Right lobe of liver (tissue), 6 donors: ENCODE data around the gene CYTH1. TPM values are rescaled to one million over a fixed set of nuclear protein-coding genes. Genes with fewer than 3 reads are reported as not detected.

Experiments used
- ATAC-seq, 4 donors: fragments of 200-7000 bp; cut with Tn5 transposase; one replicate each; pipeline ENCODE4 v1.9.1; 2020; ENCODE audit warnings: mild to moderate bottlenecking in 4 of 4, moderate library complexity in 4 of 4
- DNase-seq, 3 donors: peaks; one replicate each; pipeline ENCODE4 v3.0.0-alpha.2; 2020
- H3K27ac ChIP-seq, 3 donors: fragments of 200-600 bp; one replicate each; pipeline ENCODE4 v1.8.0; 2022
- H3K27me3 ChIP-seq, 2 donors: fragments of 200-600 bp; one replicate each; pipeline ENCODE4 v1.8.0; 2022
- H3K36me3 ChIP-seq, 4 donors: fragments of 200-600 bp; sonication (generic) in 1 of 4; one replicate each; pipeline versions ENCODE4 v1.5.1 to v1.8.0; 2017 to 2022; ENCODE audit warnings: control low read depth in 1 of 4
- H3K4me1 ChIP-seq, 4 donors: fragments of 200-600 bp; sonication (generic) in 1 of 4; one replicate each; pipeline versions ENCODE4 v1.5.1 to v1.8.0; 2017 to 2022; ENCODE audit warnings: control low read depth in 1 of 4
- H3K4me3 ChIP-seq, 3 donors: fragments of 200-600 bp; one replicate each; pipeline ENCODE4 v1.8.0; 2022
- H3K9me3 ChIP-seq, 4 donors: fragments of 200-600 bp; sonication (generic) in 1 of 4; one replicate each; pipeline versions ENCODE4 v1.5.1 to v1.8.0; 2017 to 2022; ENCODE audit warnings: control low read depth in 1 of 4
- POLR2A ChIP-seq: fragments of 450-650 bp; IDR thresholded peaks from one replicate; pipeline ENCODE4 v1.6.1; 2017; ENCODE audit warnings: antibody characterized with exemption, mild to moderate bottlenecking
- WGBS: methylation state at CpG from one replicate; pipeline ENCODE4 v1.1.6; 2018; ENCODE audit warnings: low coverage, low lambda C conversion rate; ENCODE audit not compliant: insufficient coverage; ENCODE audit errors: missing lambda C conversion rate; 5-methylcytosine and 5-hydroxymethylcytosine counted together
- intact Hi-C, 2 donors: fragments of 100-400 bp; cut with DNase I; formaldehyde crosslinking; loops; one replicate each; pipeline versions ENCODE4 v1.11.2 to v1.14.1; 2022
- total RNA-seq, 6 experiments: library from RNA; depleted of rRNA in 2 of 6; stranded (reverse); fragments of >200 nt in 2 of 6; fragmentation: NEBNext Ultra II Directional in 3 of 6; extraction: Animal tissue kit (Norgen Biotek cat#: 25700) in 3 of 6; gene quantifications; one replicate each; pipeline versions ENCODE4 v1.1.0 to v1.2.4, GENCODE V29; 2016 to 2023
- TF ChIP-seq, protein P1 (sequence below), 4 donors: fragments of 200-600 bp in 3 of 4; fragments of 450-650 bp in 1 of 4; IDR thresholded peaks; one replicate each; pipeline versions ENCODE4 v1.5.1 to v1.8.0; 2016 to 2022; ENCODE audit warnings: antibody characterized with exemption in 4 of 4, mild to moderate bottlenecking in 2 of 4
- donor health status: DM: no; HTN: yes; CAD: no.
- donor health status: DM: no; HTN: no; CAD: no.
- donor health status: DM: no; HTN: no; CAD: no.
- donor health status: DM: no; HTN: yes; CAD: no.
- donor health status: DM: no; HTN: yes; CAD: no.

CYTH1 gene
- total RNA-seq, 6 experiments from 2014 or later, result 14.8 to 46.2 (median 28.8) TPM

DNA sequence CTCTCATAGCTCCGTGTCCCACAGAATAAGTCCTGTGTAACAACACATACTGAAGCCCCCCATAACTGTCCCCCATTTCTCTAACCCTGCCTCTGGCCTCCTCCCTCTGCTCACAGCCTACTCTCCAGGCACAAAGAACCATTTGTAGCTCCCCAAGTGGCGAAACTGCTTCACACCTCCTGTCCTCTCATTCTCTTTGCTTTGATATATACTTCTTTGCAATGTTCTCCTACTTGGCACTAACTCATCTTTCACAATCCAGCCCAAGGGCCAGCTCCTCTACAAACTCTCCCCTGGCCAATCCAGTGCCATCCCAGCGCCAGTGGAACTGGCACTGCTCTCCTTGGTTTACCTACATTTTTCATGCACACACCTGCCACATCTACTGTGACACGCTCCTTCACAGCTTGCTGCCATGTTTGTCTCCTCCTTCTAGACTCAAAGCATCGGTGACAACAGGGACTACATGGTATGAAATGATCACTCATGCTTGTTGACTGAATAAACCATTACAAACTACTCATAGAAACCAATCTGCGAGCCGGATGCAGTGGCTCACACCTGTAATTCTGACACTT is 12.8 kb downstream of the CYTH1 start:
- H3K27me3 ChIP-seq, result no peaks in the 10 kb centered on the region
- 53% methylated on average over 4 of the region's 7 CpGs for WGBS
- intact Hi-C loops, result no loop called here
- peak; percentile 70 to 89 (median 80) for ATAC-seq
- H3K36me3 ChIP-seq, result no peaks in the 10 kb centered on the region
- peak in 2 of 3 donors; percentile 56 to 66 for DNase-seq
- H3K27ac ChIP-seq, result no peak overlapping the region
- no peak for TF ChIP-seq POLR2A
- TF ChIP-seq, protein P1, sequence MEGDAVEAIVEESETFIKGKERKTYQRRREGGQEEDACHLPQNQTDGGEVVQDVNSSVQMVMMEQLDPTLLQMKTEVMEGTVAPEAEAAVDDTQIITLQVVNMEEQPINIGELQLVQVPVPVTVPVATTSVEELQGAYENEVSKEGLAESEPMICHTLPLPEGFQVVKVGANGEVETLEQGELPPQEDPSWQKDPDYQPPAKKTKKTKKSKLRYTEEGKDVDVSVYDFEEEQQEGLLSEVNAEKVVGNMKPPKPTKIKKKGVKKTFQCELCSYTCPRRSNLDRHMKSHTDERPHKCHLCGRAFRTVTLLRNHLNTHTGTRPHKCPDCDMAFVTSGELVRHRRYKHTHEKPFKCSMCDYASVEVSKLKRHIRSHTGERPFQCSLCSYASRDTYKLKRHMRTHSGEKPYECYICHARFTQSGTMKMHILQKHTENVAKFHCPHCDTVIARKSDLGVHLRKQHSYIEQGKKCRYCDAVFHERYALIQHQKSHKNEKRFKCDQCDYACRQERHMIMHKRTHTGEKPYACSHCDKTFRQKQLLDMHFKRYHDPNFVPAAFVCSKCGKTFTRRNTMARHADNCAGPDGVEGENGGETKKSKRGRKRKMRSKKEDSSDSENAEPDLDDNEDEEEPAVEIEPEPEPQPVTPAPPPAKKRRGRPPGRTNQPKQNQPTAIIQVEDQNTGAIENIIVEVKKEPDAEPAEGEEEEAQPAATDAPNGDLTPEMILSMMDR (IDR thresholded peaks at IDR 0.05), result peak in 1 of 4 donors; percentile 20
- H3K4me1 ChIP-seq, result peaks cover 0 to 50% (median 9%) of the 10 kb centered on the region in 4 donors
- no peak overlapping the region for H3K4me3 ChIP-seq
- no peaks in the 10 kb centered on the region for H3K9me3 ChIP-seq

DNA sequence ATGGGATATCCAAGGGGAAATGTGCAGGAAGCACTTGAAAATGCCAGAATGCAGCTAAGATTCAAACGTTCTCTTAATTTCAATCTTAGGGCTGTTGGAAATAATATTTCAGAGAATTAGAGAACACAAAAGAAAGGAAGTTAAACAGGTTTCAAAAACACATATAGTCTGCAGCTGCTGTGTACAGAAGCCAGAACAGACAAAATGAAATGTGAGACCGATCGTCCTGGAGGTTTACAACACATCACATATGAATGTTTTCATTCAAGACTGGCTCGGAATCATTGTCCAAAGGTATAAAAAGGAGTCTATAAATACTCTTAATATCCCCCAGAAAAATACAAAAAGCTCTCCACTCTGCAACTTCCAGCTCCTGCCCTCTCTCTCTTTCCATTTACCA is 14.3 kb downstream of the CYTH1 start:
- no peaks in the 10 kb centered on the region for H3K9me3 ChIP-seq
- H3K4me1 ChIP-seq, result peaks cover 0 to 46% (median 9%) of the 10 kb centered on the region in 4 donors
- ATAC-seq, result no peak
- no peak for DNase-seq
- H3K27ac ChIP-seq, result no peak overlapping the region
- no peaks in the 10 kb centered on the region for H3K27me3 ChIP-seq
- no peaks in the 10 kb centered on the region for H3K36me3 ChIP-seq
- no peak for TF ChIP-seq POLR2A
- TF ChIP-seq, protein P1 (IDR thresholded peaks at IDR 0.05), result no peak
- intact Hi-C loops, result no loop called here
- H3K4me3 ChIP-seq, result no peak overlapping the region
- WGBS, result 76% methylated on average over 4 of the region's 4 CpGs

DNA sequence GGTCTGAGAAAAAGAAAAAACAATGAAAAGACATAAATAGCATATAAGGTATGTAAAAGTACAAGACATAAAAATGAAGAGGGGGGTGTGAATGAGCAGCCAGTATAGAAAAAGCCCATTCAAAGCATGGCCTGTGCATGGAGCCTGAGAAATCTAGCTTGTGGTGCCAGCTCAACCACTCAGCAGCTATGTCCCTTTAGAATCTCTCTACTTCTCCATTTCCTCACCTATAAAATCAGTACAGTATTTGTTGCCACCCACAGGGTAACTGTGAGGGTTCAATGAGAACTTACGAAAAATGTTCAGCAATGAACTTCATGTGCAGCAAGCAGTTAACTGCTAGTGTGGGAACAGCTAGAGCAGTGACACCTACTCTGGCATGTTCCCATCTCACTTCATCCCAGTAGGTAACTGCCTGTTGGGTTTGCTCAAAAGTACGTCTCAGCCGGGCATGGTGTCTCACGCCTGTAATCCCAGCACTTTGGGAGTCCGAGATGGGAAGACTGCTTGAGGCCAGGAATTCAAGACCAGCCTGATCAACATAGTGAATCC is 15.3 kb downstream of the CYTH1 start:
- Histone ChIP-seq H3K27ac (no peak overlapping the region), H3K27me3 (no peaks in the 10 kb centered on the region), H3K36me3 (no peaks in the 10 kb centered on the region), H3K9me3 (no peaks in the 10 kb centered on the region), H3K4me3 (no peak overlapping the region), H3K4me1 (peaks cover 0 to 51% (median 12%) of the 10 kb centered on the region in 4 donors)
- DNase-seq, result no peak
- intact Hi-C loops, result no loop called here
- no peak for ATAC-seq
- WGBS, result 78% methylated on average over 5 of the region's 5 CpGs
- TF ChIP-seq, protein P1 (IDR thresholded peaks at IDR 0.05), result no peak
- TF ChIP-seq POLR2A, result no peak

DNA sequence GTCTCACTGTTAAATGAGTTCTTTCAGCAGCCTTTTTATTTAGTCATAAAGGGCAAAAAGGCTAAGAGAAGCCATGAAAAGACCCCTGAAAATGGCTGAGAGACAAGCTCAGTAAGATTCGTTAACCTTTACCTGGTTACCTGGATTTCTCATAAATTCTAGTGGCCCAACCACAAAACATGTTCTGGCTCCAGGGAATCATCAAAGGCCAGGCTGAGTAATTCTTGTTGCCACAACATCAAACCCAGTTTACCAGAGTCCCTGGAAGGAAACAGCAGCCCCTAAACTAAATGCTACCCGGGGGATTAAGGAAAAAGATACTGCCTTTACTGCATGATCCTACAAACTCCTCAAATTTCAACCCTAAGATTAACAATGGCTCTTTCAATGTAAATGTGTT is 15.8 kb downstream of the CYTH1 start:
- no peak overlapping the region for H3K4me3 ChIP-seq
- H3K9me3 ChIP-seq, result no peaks in the 10 kb centered on the region
- intact Hi-C loops, result no loop called here
- H3K36me3 ChIP-seq, result no peaks in the 10 kb centered on the region
- 82% methylated on average over 2 of the region's 2 CpGs for WGBS
- TF ChIP-seq, protein P1 (IDR thresholded peaks at IDR 0.05), result no peak
- TF ChIP-seq POLR2A, result no peak
- H3K27ac ChIP-seq, result no peak overlapping the region
- ATAC-seq (no peak), DNase-seq (no peak)
- peaks cover 0 to 57% (median 12%) of the 10 kb centered on the region in 4 donors for H3K4me1 ChIP-seq
- H3K27me3 ChIP-seq, result no peaks in the 10 kb centered on the region
